GM23338 (cell line): ENCODE results near the gene KRTAP19-8.

ENCODE experiments used
- CTCF ChIP-seq, 2 experiments: fragments of 200-600 bp in 1 of 2; sonication (generic) in 1 of 2; conservative IDR thresholded peaks; 2 replicates each; pipeline versions ENCODE4 v1.5.1 to v1.6.1; 2016 to 2017; ENCODE audit warnings: antibody characterized with exemption in 2 of 2, low read depth in 2 of 2, mild to moderate bottlenecking in 2 of 2, moderate library complexity in 1 of 2
- EZH2 ChIP-seq: fragments of 200-600 bp; sonication (generic); IDR thresholded peaks from one replicate; pipeline ENCODE4 v1.8.0; 2017; ENCODE audit warnings: antibody characterized with exemption, mild to moderate bottlenecking, low read depth; ENCODE audit not compliant: unreplicated experiment
- EZH2phosphoT487 ChIP-seq: fragments of 200-600 bp; sonication (generic); IDR thresholded peaks from one replicate; pipeline ENCODE4 v1.8.1; 2018; ENCODE audit warnings: antibody characterized with exemption; ENCODE audit not compliant: unreplicated experiment
- JUNB ChIP-seq: IDR thresholded peaks from one replicate; pipeline ENCODE4 v1.6.1; 2016; ENCODE audit warnings: antibody characterized with exemption; ENCODE audit not compliant: unreplicated experiment
- POLR2AphosphoS5 ChIP-seq: IDR thresholded peaks from 2 replicates; pipeline ENCODE4 v1.6.1; 2016; ENCODE audit warnings: antibody characterized with exemption, low read depth
- REST ChIP-seq: IDR thresholded peaks from one replicate; pipeline ENCODE4 v1.6.1; 2018; ENCODE audit warnings: antibody characterized with exemption; ENCODE audit not compliant: unreplicated experiment
- STAT1 ChIP-seq: IDR thresholded peaks from one replicate; pipeline ENCODE4 v1.6.1; 2016; ENCODE audit warnings: antibody characterized with exemption; ENCODE audit not compliant: unreplicated experiment
- ZNF331 ChIP-seq: fragments of 250-450 bp; sonication (Bioruptor Pico); IDR thresholded peaks from 2 replicates; pipeline ENCODE4 v1.5.0; 2020; ENCODE audit warnings: low read depth, mild to moderate bottlenecking, moderate library complexity

- TF ChIP-seq CTCF (conservative IDR thresholded peaks at IDR 0.05; ENCODE audit: low read depth in 2 of 2): no peak
- no peak for TF ChIP-seq POLR2AphosphoS5
- no peak for TF ChIP-seq EZH2
- no peak for TF ChIP-seq EZH2phosphoT487
- no peak for TF ChIP-seq REST
- no peak for TF ChIP-seq STAT1
- TF ChIP-seq ZNF331: no peak
- TF ChIP-seq JUNB: no peak
These were observed 47.6 kb downstream of the KRTAP19-8 start for GRCh38 chr21:30990514-30991262.
